Measurements from ENCODE around the gene GTF3C1. TPM values are rescaled to one million over a fixed set of nuclear protein-coding genes. Genes with fewer than 3 reads are reported as not detected.

The GTF3C1 gene
- total and polyA plus RNA-seq, 2 donors: 40.8 to 81.0 TPM

- WGBS: 94% methylated on average over 9 of the region's 9 CpGs
These were observed 74.2 kb downstream of the GTF3C1 start for GRCh38 chr16:27475561-27475960.

DNA sequence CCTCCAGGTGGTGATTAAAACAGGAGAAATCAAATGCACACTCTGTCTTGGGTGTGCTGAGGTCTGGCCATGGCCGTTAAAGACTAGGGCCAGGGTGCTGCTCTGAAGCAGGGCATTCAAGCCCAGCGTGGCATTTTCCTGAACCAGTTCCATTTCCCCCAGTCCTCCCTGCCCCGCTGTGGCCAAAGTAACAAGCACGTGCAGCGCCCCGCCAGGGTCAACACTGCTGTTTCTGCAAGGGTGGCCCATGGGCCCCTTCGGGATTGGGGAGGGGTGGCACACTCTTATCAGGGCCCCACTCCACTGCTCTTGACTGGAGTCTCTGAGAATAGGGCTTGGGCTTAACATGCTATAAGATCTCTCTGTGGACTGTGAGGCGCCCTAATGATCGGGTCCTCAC lies 74.8 kb downstream of the GTF3C1 start:
- no peak for DNase-seq (ENCODE audit: low read depth in 6 of 9, low spot score in 9 of 9)
- peaks cover 65 to 82% of the 10 kb centered on the region in 2 donors for H3K36me3 ChIP-seq (ENCODE audit: control insufficient read depth in 2 of 2, insufficient read depth in 2 of 2, low read length in 1 of 2)
- WGBS: 97% methylated on average over 9 of the region's 9 CpGs

More at GRCh38 chr16:27475561-27475960, 74.2 kb downstream of the GTF3C1 start:
- Histone ChIP-seq H3K27ac (ENCODE audit: low read depth in 1 of 2, low read length in 1 of 2) (no peak overlapping the region), H3K36me3 (ENCODE audit: control insufficient read depth in 2 of 2, insufficient read depth in 2 of 2, low read length in 1 of 2) (peaks cover 63 to 81% of the 10 kb centered on the region in 2 donors), H3K4me3 (ENCODE audit: low read length in 2 of 2) (no peak overlapping the region), H3K9me3 (ENCODE audit: control insufficient read depth in 2 of 2, insufficient read depth in 1 of 2, low read length in 1 of 2) (no peaks in the 10 kb centered on the region), H3K27me3 (ENCODE audit: control insufficient read depth in 2 of 2, insufficient read depth in 1 of 2, low read length in 1 of 2) (no peaks in the 10 kb centered on the region), H3K4me1 (ENCODE audit: control insufficient read depth in 2 of 2, insufficient read depth in 2 of 2, low read length in 2 of 2) (no peaks in the 10 kb centered on the region)
- DNase-seq (ENCODE audit: low read depth in 6 of 9, low spot score in 9 of 9): no peak

DNA sequence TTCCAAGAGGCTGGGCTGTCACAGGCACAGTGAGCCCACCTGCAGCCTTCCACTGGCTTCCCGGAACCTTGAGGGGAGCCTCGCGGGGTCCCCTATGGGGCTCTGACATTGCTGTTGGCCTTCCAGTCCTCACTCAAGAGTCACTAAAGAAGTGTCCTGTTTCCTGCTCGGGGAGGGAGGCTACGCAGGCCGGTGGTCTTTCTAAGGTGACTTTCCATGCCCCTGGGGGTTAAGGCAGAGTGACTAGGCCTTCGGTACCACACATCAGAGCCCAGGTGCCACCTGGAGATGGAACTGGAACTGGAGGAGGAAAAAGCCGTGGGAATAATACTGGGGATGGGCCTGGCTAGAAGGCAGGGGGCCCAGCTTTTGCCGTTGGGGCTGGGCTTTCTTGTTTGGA lies 75.7 kb downstream of the GTF3C1 start:
- Histone ChIP-seq H3K4me3 (ENCODE audit: low read length in 2 of 2) (no peak overlapping the region), H3K9me3 (ENCODE audit: control insufficient read depth in 2 of 2, insufficient read depth in 1 of 2, low read length in 1 of 2) (no peaks in the 10 kb centered on the region), H3K27ac (ENCODE audit: low read depth in 1 of 2, low read length in 1 of 2) (no peak overlapping the region), H3K36me3 (ENCODE audit: control insufficient read depth in 2 of 2, insufficient read depth in 2 of 2, low read length in 1 of 2) (peaks cover 73 to 91% of the 10 kb centered on the region in 2 donors), H3K4me1 (ENCODE audit: control insufficient read depth in 2 of 2, insufficient read depth in 2 of 2, low read length in 2 of 2) (no peaks in the 10 kb centered on the region), H3K27me3 (ENCODE audit: control insufficient read depth in 2 of 2, insufficient read depth in 1 of 2, low read length in 1 of 2) (no peaks in the 10 kb centered on the region)
- DNase-seq (ENCODE audit: low read depth in 6 of 9, low spot score in 9 of 9): no peak
- 98% methylated on average over 9 of the region's 9 CpGs for WGBS

More for the DNA sequence above, 74.8 kb downstream of the GTF3C1 start:
- Histone ChIP-seq H3K27ac (ENCODE audit: low read depth in 1 of 2, low read length in 1 of 2) (no peak overlapping the region), H3K4me1 (ENCODE audit: control insufficient read depth in 2 of 2, insufficient read depth in 2 of 2, low read length in 2 of 2) (no peaks in the 10 kb centered on the region), H3K9me3 (ENCODE audit: control insufficient read depth in 2 of 2, insufficient read depth in 1 of 2, low read length in 1 of 2) (no peaks in the 10 kb centered on the region), H3K27me3 (ENCODE audit: control insufficient read depth in 2 of 2, insufficient read depth in 1 of 2, low read length in 1 of 2) (no peaks in the 10 kb centered on the region), H3K4me3 (ENCODE audit: low read length in 2 of 2) (no peak overlapping the region)

GRCh38 chr16:27473101-27473900 lies 76.4 kb downstream of the GTF3C1 start:
- no peak overlapping the region for H3K4me3 ChIP-seq (ENCODE audit: low read length in 2 of 2)
- no peaks in the 10 kb centered on the region for H3K27me3 ChIP-seq (ENCODE audit: control insufficient read depth in 2 of 2, insufficient read depth in 1 of 2, low read length in 1 of 2)
- H3K4me1 ChIP-seq (ENCODE audit: control insufficient read depth in 2 of 2, insufficient read depth in 2 of 2, low read length in 2 of 2): no peaks in the 10 kb centered on the region
- peaks cover 76 to 95% of the 10 kb centered on the region in 2 donors for H3K36me3 ChIP-seq (ENCODE audit: control insufficient read depth in 2 of 2, insufficient read depth in 2 of 2, low read length in 1 of 2)
- no peak for DNase-seq (ENCODE audit: low read depth in 6 of 9, low spot score in 9 of 9)
- H3K9me3 ChIP-seq (ENCODE audit: control insufficient read depth in 2 of 2, insufficient read depth in 1 of 2, low read length in 1 of 2): no peaks in the 10 kb centered on the region
- 99% methylated on average over 9 of the region's 9 CpGs for WGBS
- no peak overlapping the region for H3K27ac ChIP-seq (ENCODE audit: low read depth in 1 of 2, low read length in 1 of 2)

GRCh38 chr16:27472091-27473020 lies 77.4 kb downstream of the GTF3C1 start:
- H3K9me3 ChIP-seq (ENCODE audit: control insufficient read depth in 2 of 2, insufficient read depth in 1 of 2, low read length in 1 of 2): no peaks in the 10 kb centered on the region
- H3K4me3 ChIP-seq (ENCODE audit: low read length in 2 of 2): no peak overlapping the region
- WGBS: 98% methylated on average over 15 of the region's 15 CpGs
- no peak for DNase-seq (ENCODE audit: low read depth in 6 of 9, low spot score in 9 of 9)
- H3K27ac ChIP-seq (ENCODE audit: low read depth in 1 of 2, low read length in 1 of 2): no peak overlapping the region
- no peaks in the 10 kb centered on the region for H3K27me3 ChIP-seq (ENCODE audit: control insufficient read depth in 2 of 2, insufficient read depth in 1 of 2, low read length in 1 of 2)
- H3K4me1 ChIP-seq (ENCODE audit: control insufficient read depth in 2 of 2, insufficient read depth in 2 of 2, low read length in 2 of 2): no peaks in the 10 kb centered on the region
- peaks cover 74 to 97% of the 10 kb centered on the region in 2 donors for H3K36me3 ChIP-seq (ENCODE audit: control insufficient read depth in 2 of 2, insufficient read depth in 2 of 2, low read length in 1 of 2)

- DNase-seq (ENCODE audit: low read depth in 6 of 9, low spot score in 9 of 9): no peak
- WGBS: 98% methylated on average over 19 of the region's 19 CpGs
- Histone ChIP-seq H3K4me1 (ENCODE audit: control insufficient read depth in 2 of 2, insufficient read depth in 2 of 2, low read length in 2 of 2) (no peaks in the 10 kb centered on the region), H3K9me3 (ENCODE audit: control insufficient read depth in 2 of 2, insufficient read depth in 1 of 2, low read length in 1 of 2) (no peaks in the 10 kb centered on the region), H3K27me3 (ENCODE audit: control insufficient read depth in 2 of 2, insufficient read depth in 1 of 2, low read length in 1 of 2) (no peaks in the 10 kb centered on the region), H3K4me3 (ENCODE audit: low read length in 2 of 2) (no peak overlapping the region), H3K27ac (ENCODE audit: low read depth in 1 of 2, low read length in 1 of 2) (no peak overlapping the region), H3K36me3 (ENCODE audit: control insufficient read depth in 2 of 2, insufficient read depth in 2 of 2, low read length in 1 of 2) (peaks cover 75 to 98% of the 10 kb centered on the region in 2 donors)
These were observed 78.1 kb downstream of the GTF3C1 start for GRCh38 chr16:27471661-27472060.

DNA sequence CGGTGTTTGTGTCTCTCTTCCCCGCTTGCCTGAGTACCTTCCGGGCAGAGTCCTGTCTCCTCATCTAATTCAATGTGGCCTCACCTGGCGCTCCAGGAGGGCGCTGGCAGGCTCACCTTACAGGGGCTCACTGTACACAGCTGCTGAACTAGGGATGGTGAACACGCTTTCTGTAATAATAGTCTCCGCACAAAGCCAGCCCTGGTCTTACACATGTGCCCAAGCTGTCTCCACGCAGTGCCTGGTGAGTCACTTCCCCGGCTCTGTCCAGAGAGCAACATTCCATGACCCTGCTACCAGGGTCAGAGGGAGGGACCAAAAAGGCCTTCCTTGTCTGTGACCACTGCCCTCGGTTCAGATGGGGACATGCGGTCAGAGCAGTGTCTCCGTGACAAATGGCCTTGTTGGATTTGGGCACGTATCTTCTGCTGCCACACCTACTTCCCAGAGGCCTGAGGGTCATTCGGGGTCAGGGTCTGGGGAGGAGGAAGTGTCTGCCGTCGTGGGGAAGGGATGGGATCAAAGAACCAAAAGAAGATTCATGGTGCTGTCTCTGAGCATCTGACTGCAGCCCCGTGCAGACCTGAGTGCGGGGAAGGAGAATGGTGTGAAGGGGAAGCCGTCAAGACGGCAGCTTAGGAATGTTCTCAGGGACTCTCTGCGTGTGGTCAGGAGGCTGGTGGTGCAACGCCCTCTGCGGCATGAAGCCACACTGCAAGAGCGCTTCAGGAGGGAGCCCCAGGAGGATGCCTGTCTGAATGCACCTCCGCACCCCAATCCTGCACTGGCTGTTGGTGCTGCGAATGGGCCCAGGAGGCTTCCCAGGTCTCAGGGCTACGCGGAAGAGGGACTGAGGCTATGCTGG lies 78.9 kb downstream of the GTF3C1 start:
- no peak for DNase-seq (ENCODE audit: low read depth in 6 of 9, low spot score in 9 of 9)
- no peak overlapping the region for H3K4me3 ChIP-seq (ENCODE audit: low read length in 2 of 2)
- H3K4me1 ChIP-seq (ENCODE audit: control insufficient read depth in 2 of 2, insufficient read depth in 2 of 2, low read length in 2 of 2): no peaks in the 10 kb centered on the region
- no peaks in the 10 kb centered on the region for H3K9me3 ChIP-seq (ENCODE audit: control insufficient read depth in 2 of 2, insufficient read depth in 1 of 2, low read length in 1 of 2)
- H3K27me3 ChIP-seq (ENCODE audit: control insufficient read depth in 2 of 2, insufficient read depth in 1 of 2, low read length in 1 of 2): no peaks in the 10 kb centered on the region
- 94% methylated on average over 28 of the region's 28 CpGs for WGBS
- no peak overlapping the region for H3K27ac ChIP-seq (ENCODE audit: low read depth in 1 of 2, low read length in 1 of 2)
- H3K36me3 ChIP-seq (ENCODE audit: control insufficient read depth in 2 of 2, insufficient read depth in 2 of 2, low read length in 1 of 2): peaks cover 71 to 98% of the 10 kb centered on the region in 2 donors

- H3K4me3 ChIP-seq (ENCODE audit: low read length in 2 of 2): no peak overlapping the region
- DNase-seq (ENCODE audit: low read depth in 6 of 9, low spot score in 9 of 9): no peak
- WGBS: 99% methylated on average over 22 of the region's 22 CpGs
These were observed 80.7 kb downstream of the GTF3C1 start for GRCh38 chr16:27468941-27469531.

More at GRCh38 chr16:27468941-27469531, 80.7 kb downstream of the GTF3C1 start:
- Histone ChIP-seq H3K9me3 (ENCODE audit: control insufficient read depth in 2 of 2, insufficient read depth in 1 of 2, low read length in 1 of 2) (no peaks in the 10 kb centered on the region), H3K36me3 (ENCODE audit: control insufficient read depth in 2 of 2, insufficient read depth in 2 of 2, low read length in 1 of 2) (peaks cover 80 to 98% of the 10 kb centered on the region in 2 donors), H3K27ac (ENCODE audit: low read depth in 1 of 2, low read length in 1 of 2) (no peak overlapping the region), H3K4me1 (ENCODE audit: control insufficient read depth in 2 of 2, insufficient read depth in 2 of 2, low read length in 2 of 2) (no peaks in the 10 kb centered on the region), H3K27me3 (ENCODE audit: control insufficient read depth in 2 of 2, insufficient read depth in 1 of 2, low read length in 1 of 2) (no peaks in the 10 kb centered on the region)

Measured in thymus (tissue), 11 donors.